Activated CD4-positive, CD25-positive, alpha-beta regulatory T cell treated with anti-CD3 and anti-CD28 coated beads, Interleukin-2, amount 50 U/mL, for 72 hours (primary cell): Measurements from ENCODE around the gene TRPT1.

Source experiments
- DNase-seq: peaks from one replicate; pipeline ENCODE4 v3.0.0; 2021

TRPT1 gene

GRCh38 chr11:64244107-64244506 is 18.1 kb upstream of the TRPT1 start:
- DNase-seq = no peak

GRCh38 chr11:64243236-64243854 is 17.4 kb upstream of the TRPT1 start:
- no peak for DNase-seq

GRCh38 chr11:64241491-64242374 is 15.7 kb upstream of the TRPT1 start:
- DNase-seq = no peak

GRCh38 chr11:64241241-64241490 is 15.2 kb upstream of the TRPT1 start:
- peak; percentile 100 for DNase-seq

DNA sequence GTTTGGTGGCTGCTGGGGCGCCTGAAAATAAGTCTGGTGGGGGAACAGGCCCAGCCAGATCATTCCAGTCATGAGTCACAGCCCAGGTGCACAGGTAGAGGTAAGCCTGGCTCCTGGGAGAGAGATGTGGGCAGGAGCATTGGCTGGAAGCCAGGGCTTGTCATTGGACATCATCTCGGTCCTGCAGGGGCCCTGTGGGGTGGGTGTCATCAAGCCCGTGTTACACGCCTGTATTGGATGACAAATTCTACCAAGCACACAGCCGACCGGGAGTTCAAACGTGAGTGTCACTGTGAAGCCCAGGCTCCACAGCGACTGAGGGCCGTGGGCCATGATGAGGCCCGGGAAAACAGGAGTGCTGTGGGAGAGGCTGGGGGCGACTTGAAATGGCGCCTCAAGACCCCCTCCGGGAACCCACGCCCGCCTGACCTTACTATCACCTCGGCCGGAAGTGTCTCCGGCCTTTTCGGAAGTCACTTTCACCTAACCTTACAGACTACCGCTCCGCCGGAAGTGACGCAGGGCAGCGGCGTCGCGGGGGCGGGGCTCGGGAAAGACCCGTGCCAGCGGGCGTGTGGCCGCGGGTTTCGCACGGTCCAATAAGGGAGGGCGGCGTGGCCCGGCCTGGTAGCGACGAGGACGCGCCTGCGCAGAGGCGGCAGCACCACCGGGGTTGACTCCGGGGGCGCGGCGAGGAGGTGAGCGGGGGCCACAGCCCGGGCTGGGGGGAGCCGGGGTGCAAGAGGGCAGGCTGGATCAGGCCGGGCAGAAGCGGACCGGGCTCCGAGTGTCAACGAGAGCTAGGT is 14.7 kb upstream of the TRPT1 start, which contains the start of gene FKBP2:
TSS of gene FKBP2 (plus strand) at position 661 of the 806 bp plus-strand sequence. CDS start 1,293 bp downstream, outside the sequence.
- DNase-seq = peak; percentile 98

DNA sequence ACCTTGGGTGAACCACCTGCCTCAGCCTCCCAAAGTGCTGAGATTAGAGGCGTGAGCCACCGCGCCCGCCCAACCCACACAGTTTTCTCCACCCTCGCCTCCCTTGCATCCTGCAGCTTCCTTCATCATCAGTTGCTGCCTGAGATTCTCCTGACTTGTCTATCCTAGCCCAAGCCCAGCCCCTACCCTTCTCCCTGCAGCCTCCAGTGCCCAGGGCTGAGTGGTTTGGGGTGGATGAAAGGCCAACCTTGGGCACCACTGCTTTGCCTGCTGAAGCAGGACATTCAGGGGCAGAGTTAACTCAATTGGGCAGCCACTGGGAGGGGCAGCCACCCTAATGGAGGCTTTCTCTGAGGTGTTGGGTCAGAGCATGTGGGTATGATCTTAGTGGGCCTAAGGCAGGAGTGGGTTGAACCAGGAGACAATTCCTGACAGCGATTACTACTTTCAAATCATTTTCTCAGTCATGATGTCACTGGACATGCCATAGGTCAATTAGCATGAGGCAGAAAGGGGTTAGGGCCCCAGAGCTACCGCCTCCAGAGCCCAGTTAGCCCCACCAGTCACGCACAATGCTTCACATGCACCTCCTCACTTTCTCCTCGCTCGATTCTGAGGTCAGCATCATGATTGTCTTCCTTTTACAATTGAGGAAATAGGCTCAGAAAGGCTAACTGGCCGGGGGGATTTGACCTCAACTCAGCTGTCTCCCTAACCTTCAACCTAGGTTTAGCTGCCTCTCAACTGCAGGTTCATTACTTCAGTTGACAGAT is 13.9 kb upstream of the TRPT1 start:
- no peak for DNase-seq

DNA sequence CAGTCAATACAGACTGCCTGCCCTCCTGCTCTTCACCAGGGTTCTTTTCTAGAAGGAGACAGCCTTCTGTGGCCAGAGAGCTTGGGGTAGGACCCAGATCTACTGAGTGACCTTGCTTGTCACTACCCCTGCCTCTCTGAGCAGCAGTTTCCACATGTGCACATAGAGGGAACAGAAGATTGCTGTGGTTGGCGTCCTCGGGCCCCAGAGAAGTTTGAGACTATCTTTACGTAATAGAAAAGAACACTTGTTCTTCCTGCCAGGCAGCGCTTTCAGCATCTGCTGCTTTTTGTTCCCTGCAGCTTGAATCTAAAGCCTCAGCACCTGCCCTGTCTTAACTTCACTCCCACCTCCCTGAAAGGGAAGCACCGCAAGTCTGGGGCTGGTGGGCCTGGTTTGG is 13.0 kb upstream of the TRPT1 start:
- no peak for DNase-seq

GRCh38 chr11:64238076-64238475 is 12.1 kb upstream of the TRPT1 start:
- no peak for DNase-seq

GRCh38 chr11:64237484-64237951 is 11.5 kb upstream of the TRPT1 start:
- no peak for DNase-seq

DNA sequence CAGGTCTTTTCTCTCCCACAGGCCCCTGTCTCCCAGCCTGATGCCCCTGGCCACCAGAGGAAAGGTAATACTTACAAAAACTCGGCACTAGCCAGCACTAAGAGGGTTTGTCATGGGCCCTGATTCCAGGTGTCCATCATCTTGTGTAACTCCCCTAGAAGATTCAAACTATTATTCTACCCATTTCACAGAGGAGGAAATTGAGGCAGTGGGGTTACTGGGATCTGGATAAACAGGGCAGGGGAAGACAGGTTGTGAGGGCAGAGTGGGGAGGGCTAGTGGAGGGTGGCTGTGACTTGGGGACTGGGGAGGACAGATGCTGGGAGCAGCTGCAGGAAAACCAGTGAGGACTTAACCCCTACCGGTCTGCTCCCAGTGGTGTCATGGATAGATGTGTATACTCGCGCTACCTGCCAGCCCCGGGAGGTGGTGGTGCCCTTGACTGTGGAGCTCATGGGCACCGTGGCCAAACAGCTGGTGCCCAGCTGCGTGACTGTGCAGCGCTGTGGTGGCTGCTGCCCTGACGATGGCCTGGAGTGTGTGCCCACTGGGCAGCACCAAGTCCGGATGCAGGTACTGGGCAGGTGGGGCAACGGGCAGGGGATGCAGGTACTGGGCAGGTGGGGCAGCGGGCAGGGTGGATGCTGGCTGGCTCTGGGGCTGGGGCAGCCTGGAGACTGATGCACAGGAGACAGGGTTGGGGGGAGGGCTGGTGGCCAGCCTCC is 9.6 kb upstream of the TRPT1 start:
- DNase-seq = no peak

- peak; percentile 58 for DNase-seq
These were observed 8.8 kb upstream of the TRPT1 start for GRCh38 chr11:64234647-64235379.

- DNase-seq = peak; percentile 69
These were observed 8.1 kb upstream of the TRPT1 start, which contains the start of gene VEGFB for GRCh38 chr11:64233913-64234586. TSS of gene VEGFB (plus strand) at chr11:64234584. CDS start at chr11:64234834, 250 bp downstream.

GRCh38 chr11:64232967-64233315 is 7.0 kb upstream of the TRPT1 start:
- DNase-seq = no peak

DNA sequence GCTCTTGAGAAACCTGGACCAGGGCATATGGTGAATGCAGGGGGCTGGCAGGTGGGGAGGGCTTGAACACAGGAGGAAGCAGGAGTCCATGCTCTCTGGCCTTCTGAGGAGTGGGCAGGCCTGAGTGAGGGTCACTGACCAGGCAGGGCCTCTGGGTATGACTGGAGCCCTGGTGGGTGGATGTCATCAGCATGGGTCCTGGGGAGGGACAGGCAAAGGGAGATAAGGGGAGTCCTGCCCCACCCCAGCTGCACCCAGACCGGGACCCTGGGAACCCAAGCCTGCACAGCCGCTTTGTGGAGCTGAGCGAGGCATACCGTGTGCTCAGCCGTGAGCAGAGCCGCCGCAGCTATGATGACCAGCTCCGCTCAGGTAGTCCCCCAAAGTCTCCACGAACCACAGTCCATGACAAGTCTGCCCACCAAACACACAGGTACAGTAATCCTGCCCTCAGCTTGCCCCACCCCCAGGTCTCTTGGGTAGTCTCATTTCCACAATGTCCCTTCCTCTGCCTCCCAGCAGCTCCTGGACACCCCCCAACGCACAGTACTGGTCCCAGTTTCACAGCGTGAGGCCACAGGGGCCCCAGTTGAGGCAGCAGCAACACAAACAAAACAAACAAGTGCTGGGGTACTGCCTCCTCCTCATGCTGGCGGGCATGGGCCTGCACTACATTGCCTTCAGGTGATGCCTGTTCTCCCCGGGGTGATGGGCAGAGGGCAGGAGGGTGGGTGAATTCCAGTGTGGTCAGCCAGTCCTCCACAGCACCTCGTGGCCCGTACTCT is 6.4 kb upstream of the TRPT1 start:
- DNase-seq = no peak

DNA sequence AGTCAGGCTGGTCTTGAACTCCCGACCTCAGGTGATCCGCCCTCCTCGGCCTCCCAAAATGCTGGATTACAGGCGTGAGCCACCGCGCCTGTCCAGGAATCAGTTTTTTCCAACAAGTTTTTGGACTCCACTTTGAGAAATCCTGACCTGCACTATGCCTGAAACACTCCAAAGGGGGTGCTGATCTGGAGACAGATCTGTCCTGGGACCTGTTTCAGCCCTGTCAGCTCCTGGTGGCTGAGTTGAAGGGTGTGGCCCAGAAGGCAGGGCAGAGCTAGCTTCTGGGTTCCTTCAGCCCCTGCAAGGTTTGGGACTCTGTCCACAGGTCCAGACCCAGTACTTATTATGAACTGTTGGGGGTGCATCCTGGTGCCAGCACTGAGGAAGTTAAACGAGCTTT is 5.6 kb upstream of the TRPT1 start:
- DNase-seq = no peak

DNA sequence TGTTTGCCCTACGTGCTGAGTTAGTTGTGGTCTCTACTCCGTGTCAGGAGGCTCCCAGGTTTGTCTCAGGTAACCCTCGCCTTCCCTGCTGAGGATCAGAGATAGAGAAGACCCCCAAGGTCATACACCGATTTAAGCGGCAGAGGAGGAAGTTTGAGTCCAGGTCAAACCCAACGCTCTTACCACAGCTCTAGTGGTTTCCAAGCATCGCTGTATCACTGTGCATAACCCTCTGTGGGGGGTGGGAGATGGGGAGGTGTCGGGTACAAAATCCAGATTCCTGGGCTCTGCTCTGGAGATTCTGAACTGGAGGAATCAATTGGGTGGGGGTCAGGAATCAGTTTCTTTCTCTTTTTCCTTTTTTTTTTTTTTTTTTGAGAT is 5.0 kb upstream of the TRPT1 start:
- no peak for DNase-seq

- DNase-seq = peak; percentile 87
These were observed 4.4 kb upstream of the TRPT1 start, which contains the start of gene DNAJC4 for GRCh38 chr11:64230171-64230984. TSS of gene DNAJC4 (plus strand) at chr11:64230548. CDS start at chr11:64230855, 307 bp downstream.

- DNase-seq = no peak
These were observed 3.8 kb upstream of the TRPT1 start for GRCh38 chr11:64229744-64230170.
